ENCODE results near the gene SVOPL.

The SVOPL gene

GRCh38 chr7:138700857-138701536 is at the start of gene SVOPL:
Gene SVOPL (minus strand): TSS chr7:138701362. CDS start chr7:138679045, 22,317 bp downstream.
- TF ChIP-seq, protein P1, sequence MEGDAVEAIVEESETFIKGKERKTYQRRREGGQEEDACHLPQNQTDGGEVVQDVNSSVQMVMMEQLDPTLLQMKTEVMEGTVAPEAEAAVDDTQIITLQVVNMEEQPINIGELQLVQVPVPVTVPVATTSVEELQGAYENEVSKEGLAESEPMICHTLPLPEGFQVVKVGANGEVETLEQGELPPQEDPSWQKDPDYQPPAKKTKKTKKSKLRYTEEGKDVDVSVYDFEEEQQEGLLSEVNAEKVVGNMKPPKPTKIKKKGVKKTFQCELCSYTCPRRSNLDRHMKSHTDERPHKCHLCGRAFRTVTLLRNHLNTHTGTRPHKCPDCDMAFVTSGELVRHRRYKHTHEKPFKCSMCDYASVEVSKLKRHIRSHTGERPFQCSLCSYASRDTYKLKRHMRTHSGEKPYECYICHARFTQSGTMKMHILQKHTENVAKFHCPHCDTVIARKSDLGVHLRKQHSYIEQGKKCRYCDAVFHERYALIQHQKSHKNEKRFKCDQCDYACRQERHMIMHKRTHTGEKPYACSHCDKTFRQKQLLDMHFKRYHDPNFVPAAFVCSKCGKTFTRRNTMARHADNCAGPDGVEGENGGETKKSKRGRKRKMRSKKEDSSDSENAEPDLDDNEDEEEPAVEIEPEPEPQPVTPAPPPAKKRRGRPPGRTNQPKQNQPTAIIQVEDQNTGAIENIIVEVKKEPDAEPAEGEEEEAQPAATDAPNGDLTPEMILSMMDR (IDR thresholded peaks at IDR 0.05; ENCODE audit: insufficient read depth, low read depth, low read length, missing control alignments), result no peak
- no peak within 1 kb of the TSS for H3K4me3 ChIP-seq (ENCODE audit: low read depth, low read length)
- no peak for DNase-seq (ENCODE audit: low read depth)

DNA sequence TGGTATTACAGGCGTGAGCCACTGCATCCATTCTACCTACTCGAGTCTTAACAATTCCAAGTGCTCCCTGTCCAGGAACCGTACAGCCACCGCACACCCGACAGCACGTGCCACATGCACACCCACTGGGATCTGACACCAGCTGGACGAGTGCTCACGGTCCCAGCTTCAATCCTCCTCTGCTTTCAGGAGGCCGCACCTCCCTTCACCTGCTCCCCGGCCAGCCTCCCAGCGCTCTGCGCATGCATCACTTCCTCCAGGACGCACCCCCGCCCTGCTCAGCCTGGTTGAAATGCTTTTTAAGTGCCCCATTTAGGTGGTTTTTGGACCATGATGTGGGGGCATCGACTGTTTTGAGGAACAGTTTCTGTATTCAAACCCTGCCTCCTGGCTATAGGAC is 49.3 kb upstream of the SVOPL start:
- DNase-seq (ENCODE audit: low read depth), result no peak
- TF ChIP-seq, protein P1 (IDR thresholded peaks at IDR 0.05; ENCODE audit: insufficient read depth, low read depth, low read length, missing control alignments), result no peak

DNA sequence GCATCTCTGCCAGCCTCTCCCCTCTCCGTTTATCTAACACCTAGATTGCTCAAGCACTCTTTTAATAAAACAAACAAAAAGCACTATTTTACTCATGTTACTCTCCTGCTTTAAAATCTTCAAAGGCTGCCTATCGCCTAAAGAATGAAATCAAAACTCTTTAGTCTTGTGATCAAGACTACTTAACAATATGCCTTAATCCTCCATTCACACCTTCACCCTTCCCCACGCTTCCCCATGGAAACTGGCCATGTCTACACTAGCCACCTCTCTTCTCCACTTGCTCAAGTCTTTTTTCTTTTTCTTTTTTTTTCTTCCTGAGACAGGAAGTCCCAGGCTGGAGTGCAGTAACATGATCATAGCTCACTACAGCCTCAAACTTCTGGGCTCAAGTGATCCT is 48.8 kb upstream of the SVOPL start:
- TF ChIP-seq, protein P1 (IDR thresholded peaks at IDR 0.05; ENCODE audit: insufficient read depth, low read depth, low read length, missing control alignments), result no peak
- H3K4me3 ChIP-seq (ENCODE audit: low read depth, low read length), result no peak overlapping the region
- DNase-seq (ENCODE audit: low read depth), result no peak

More for the DNA sequence above, 49.3 kb upstream of the SVOPL start:
- no peak overlapping the region for H3K4me3 ChIP-seq (ENCODE audit: low read depth, low read length)

DNA sequence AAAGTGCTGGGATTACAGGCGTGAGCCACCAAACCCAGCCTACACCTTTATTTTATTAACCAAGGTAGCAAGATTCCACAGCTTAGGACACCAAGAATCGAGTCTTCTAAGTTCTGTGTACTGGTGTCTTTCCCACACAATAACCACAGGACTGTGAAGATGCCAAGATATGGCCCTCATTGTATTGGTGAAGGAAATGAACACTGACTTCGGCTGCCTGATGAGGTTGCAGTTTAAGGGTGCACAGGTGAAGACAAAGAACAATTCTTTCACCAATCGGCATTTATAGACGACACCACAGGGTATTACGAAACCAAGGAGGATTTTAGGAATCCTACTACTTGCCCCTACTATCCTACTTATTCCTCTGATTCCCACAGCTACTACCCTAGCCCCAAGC is 47.5 kb upstream of the SVOPL start:
- no peak for DNase-seq (ENCODE audit: low read depth)
- H3K4me3 ChIP-seq (ENCODE audit: low read depth, low read length), result no peak overlapping the region
- TF ChIP-seq, protein P1 (IDR thresholded peaks at IDR 0.05; ENCODE audit: insufficient read depth, low read depth, low read length, missing control alignments), result no peak

DNA sequence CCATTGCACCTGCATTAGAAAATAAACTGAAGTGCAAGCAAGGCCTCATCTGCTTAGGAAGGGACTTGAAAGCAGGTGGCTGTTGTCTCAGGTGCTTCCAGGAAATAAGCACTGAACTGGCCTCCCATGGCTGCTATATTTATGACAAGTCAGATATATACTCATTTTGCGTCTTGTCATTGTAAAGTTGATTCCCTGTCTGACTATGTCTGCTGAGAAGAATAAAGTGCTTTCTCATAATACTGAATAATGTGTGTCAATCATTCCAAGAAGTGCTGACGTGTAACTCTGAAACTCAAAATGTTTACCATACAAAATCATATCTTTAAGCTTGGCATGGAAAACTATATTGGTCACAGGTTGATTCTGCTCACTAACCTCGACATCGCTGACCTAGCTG is 44.9 kb upstream of the SVOPL start:
- TF ChIP-seq, protein P1 (IDR thresholded peaks at IDR 0.05; ENCODE audit: insufficient read depth, low read depth, low read length, missing control alignments), result no peak
- DNase-seq (ENCODE audit: low read depth), result no peak
- no peak overlapping the region for H3K4me3 ChIP-seq (ENCODE audit: low read depth, low read length)

- no peak for DNase-seq (ENCODE audit: low read depth)
- TF ChIP-seq, protein P1 (IDR thresholded peaks at IDR 0.05; ENCODE audit: insufficient read depth, low read depth, low read length, missing control alignments), result no peak
- no peak overlapping the region for H3K4me3 ChIP-seq (ENCODE audit: low read depth, low read length)
These were observed 44.0 kb upstream of the SVOPL start for GRCh38 chr7:138745189-138745588.

DNA sequence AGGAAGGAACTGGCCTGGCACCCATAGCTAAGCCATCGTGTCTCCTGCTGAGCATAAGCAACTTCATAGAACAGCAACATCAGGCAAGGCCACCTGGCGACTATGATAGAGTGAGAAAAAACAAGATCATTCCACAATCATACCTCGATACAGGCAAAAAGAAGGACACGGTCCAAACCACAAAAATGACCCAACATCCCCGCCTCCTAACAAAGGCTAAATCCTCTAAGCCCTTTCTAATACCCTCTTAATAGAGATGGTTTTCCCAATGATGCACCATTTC is 40.2 kb upstream of the SVOPL start:
- DNase-seq (ENCODE audit: low read depth), result no peak
- TF ChIP-seq, protein P1 (IDR thresholded peaks at IDR 0.05; ENCODE audit: insufficient read depth, low read depth, low read length, missing control alignments), result no peak
- H3K4me3 ChIP-seq (ENCODE audit: low read depth, low read length), result no peak overlapping the region

Data from GM12865 (cell line).